GM21447 (cell line): ENCODE measurements around the gene TPRN.
"Not testable (repeated sequence)": the region's sequence is repeated elsewhere in the genome, so short reads cannot be mapped to it uniquely, and the experiment has no call there.

Experiments
- ATAC-seq: cut with Tn5 transposase; IDR thresholded peaks from one replicate; pipeline ENCODE4 v1.9.1; 2021; ENCODE audit not compliant: unreplicated experiment

The TPRN gene, protein sequence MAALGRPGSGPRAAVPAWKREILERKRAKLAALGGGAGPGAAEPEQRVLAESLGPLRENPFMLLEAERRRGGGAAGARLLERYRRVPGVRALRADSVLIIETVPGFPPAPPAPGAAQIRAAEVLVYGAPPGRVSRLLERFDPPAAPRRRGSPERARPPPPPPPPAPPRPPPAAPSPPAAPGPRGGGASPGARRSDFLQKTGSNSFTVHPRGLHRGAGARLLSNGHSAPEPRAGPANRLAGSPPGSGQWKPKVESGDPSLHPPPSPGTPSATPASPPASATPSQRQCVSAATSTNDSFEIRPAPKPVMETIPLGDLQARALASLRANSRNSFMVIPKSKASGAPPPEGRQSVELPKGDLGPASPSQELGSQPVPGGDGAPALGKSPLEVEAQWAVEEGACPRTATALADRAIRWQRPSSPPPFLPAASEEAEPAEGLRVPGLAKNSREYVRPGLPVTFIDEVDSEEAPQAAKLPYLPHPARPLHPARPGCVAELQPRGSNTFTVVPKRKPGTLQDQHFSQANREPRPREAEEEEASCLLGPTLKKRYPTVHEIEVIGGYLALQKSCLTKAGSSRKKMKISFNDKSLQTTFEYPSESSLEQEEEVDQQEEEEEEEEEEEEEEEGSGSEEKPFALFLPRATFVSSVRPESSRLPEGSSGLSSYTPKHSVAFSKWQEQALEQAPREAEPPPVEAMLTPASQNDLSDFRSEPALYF

DNA sequence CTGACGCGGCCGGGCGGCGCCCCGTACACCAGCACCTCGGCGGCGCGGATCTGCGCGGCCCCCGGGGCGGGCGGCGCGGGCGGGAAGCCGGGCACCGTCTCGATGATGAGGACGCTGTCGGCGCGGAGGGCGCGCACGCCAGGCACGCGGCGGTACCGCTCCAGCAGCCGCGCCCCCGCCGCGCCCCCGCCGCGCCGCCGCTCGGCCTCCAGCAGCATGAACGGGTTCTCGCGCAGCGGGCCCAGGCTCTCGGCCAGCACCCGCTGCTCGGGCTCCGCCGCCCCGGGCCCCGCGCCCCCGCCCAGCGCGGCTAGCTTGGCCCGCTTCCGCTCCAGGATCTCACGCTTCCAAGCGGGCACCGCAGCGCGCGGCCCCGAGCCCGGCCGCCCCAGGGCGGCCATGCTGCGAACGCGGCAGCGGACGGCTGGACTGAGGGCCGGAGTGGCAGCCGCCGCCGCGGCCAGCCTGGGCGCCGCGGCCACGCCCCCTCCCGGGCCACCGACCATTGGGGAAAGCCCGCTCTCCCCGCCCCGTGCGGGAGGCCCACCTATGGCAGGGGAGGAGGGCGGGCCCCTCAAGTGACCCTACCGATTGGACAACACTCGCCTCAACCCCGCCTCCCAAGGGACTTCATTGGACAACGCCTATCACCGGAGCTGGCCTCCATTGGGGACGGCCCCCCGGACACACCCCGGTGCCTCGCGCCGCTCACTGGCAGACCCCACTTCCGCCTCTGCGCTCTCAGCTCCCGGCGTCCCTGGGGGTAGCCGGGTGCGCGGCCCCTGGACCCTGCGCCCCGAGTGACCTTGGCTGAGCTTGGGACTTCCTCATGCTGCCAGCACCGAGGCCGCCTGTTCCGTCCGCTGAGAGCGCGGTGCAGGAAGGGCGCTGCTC lies at the start of gene TPRN:
TSS of gene TPRN (minus strand) at position 431 of the 894 bp plus-strand sequence. CDS start at position 401, 30 bp downstream.
- peak; percentile 90 for ATAC-seq

DNA sequence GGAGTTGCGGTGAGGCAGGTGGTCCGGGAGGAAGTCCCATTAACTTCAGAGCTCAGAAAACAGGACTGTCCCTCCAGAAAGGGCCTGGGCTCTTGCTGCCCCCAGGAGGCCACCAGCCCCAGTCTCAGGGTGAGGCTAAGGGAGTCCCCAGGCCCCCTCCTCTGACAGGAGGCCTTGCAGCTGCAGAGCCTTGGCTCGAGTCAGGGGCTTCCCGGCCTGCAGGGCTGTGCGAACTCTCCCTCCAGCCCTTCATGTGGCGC lies 47.3 kb upstream of the TPRN start:
- ATAC-seq, result no peak

DNA sequence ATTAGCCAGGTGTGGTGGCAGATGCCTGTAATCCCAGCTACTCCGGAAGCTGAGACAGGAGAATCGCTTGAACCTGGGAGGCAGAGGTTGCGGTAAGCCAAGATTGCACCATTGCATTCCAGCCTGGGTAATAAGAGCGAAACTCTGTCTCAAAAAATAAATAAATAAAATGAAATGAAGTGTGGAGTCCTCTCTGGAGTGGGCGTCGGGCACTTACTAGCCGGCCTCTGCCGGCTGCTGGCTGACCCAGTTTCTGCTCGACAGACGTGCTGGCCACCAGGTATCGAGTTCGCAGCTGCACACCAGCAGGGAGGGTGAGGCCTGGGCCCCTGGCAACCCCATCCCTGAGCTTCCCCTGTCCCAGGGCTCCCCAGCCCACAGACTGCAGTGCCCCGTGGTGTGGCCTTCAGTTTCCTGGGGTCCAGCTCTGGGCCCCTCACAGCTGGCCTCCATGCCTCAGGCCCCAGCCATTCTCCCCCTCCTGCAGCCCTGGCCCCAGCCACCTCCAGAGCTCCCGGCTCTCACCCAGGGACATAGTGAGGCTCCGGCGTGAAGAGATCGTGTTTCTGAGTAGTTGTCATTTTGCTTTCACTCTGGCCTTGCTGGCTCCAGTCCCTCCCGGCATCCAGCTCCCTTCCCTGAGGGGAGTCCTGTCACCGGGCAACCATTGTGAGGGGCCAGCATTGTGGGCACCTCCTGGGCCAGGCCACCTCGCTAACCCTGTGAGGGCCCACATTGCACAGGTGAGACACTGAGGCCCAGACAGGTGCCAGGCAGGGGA lies 46.8 kb upstream of the TPRN start:
- no peak for ATAC-seq

DNA sequence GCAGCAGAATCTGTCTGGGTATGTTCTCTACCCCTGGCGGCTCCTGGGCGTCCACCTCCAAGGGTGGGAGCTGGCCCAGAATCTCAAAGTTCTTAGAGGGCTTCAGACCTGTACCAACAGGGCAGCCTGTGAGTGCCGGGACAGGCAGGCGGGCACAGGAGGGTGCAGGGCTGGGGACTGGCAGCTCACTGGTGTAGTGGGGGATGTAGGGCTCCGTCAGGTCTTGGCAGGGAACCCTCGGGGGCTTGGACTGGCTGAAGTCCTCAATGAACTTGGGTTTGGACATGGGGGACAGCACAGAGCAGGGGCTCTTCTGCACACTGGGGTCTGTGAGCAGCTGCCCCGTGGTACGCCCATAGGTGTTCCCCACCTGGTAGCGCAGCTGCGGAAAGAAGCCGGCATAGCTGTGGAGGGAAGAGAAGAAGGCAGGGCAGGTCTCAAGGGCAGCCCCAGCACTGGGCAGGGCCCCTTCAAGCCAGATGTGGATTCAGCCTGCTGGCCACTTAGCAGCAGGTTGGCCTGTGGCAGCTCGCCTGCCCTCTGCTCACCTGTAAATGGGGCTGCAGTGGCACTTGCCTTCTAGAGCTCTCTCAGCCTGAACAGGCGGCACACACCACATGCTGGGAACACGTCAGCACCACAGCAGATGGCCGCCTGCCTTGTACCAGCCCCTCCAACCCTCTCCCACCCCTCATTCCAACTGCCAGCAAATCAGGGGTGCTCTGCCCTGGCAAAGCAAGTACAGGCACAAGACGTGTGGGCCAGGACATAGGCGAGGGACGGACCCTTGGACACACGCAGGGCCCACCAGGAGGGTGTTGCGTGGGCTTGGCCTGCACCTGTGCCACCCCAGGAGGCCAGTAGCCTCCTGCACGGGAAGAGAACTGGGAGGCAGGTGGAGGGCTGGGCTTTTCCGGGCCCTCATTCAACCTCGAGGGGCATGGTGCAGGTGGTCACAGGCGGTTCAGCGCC lies 45.2 kb upstream of the TPRN start:
- no peak for ATAC-seq

DNA sequence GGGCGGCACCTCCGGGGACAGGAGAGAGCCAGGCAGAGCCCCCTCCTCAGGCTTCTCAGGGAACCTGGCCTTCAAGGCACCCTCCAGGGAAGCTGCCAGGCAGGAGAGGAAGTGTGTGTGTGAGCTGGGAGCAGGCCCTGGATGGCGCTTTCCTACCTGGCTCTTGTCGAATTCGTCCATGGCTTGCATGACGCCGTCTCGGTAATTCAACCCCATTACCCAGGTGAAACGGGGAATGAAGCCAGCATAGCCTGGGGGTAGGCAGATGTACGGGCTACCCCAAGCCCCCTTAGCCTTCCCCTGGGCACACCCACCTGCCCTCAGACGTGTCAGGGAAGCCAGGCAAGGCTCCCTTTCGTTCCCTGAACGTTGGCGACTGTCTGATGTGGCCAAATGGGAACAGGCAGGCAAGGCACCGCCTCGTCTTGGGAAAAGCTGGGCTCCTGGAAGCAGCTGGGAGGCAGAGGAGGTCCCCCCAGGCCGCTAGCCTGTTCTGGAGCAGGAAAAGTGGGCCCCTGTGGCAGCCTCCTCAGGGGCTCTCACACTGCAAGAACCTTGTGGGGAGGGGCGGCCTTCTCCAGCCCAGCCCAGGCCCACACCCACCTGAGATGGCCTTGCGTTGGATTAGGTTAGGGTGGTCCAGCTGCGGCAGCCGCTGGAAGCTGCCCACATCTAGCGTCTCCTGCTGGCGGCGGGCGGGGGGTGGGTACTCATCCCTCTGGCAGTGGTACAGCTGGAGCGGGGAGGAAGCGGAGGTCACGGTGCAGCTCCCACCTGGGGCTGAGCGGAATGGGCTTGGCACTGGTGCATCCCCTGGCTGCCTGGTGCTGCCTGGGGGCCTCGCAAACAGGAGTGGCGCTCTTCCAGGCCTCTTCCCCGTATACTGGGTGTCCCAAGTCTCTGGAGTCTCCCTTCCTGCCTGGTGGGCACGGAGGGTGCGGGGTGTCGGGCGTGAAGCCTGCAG lies 44.2 kb upstream of the TPRN start:
- ATAC-seq, result no peak

DNA sequence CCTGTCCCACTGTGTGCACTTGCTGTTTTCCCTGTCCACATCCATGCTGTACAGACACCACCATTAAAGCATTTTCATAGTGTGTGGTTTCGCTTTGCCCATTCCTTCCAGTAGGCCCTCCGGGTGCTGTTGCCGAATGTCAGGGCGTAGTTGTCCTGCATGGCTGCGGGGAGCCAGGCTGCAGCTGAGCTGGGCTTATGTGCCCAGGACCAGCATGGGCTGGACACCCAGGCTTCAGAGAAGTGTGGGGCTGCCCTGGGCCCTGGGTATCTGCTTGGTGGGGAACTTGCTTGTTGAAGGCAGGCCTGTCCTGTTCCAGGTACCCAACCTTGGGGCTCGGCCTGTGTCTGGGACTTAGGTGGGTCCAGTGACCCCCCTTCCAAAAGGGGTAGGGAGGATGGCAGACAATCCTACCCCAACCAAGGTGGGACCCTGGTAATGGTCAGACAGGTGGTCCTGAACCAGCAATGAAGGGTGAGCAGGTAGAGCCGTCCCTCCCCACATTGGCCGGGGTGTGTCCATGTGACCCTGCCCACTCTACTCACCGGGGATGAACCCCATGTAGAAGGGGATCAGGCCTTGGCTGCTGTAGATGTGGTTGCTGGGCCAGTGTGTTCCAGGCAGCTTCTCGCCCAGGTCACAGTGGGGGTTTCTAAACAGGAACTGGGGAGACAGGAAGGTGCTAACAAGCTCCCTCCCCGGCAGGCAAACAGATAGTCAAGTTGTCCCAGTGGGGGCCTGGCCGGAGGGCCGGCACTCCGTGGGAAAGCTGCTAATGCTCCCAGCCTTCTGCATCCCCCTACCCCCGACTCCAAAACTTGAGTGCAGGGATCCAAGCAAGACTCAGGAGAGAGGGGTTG lies 43.3 kb upstream of the TPRN start:
- ATAC-seq, result no peak

DNA sequence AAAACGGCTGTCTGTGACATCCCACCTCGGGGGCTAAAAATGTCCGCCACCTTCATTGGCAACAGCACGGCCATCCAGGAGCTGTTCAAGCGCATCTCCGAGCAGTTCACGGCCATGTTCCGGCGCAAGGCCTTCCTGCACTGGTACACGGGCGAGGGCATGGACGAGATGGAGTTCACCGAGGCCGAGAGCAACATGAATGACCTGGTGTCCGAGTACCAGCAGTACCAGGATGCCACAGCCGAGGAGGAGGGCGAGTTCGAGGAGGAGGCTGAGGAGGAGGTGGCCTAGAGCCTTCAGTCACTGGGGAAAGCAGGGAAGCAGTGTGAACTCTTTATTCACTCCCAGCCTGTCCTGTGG lies 42.7 kb upstream of the TPRN start:
- ATAC-seq, result not testable (repeated sequence)

DNA sequence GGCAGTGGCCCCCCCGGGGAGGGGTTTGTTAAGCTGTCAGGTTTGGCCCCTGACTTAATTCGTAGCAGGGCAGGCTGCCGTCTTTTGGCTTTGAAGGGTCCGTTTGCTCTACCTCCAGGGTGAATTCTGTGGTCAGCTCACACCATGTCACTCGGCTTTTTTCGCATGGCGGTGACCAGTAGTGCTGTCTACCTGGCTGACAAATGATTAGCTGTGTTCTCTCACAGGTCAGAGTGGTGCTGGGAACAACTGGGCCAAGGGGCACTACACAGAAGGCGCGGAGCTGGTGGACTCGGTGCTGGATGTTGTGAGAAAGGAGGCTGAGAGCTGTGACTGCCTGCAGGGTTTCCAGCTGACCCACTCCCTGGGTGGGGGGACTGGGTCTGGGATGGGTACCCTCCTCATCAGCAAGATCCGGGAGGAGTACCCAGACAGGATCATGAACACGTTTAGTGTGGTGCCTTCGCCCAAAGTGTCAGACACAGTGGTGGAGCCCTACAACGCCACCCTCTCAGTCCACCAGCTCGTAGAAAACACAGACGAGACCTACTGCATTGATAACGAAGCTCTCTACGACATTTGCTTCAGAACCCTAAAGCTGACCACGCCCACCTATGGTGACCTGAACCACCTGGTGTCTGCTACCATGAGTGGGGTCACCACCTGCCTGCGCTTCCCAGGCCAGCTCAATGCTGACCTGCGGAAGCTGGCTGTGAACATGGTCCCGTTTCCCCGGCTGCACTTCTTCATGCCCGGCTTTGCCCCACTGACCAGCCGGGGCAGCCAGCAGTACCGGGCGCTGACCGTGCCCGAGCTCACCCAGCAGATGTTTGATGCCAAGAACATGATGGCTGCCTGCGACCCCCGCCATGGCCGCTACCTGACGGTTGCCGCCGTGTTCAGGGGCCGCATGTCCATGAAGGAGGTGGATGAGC lies 42.0 kb upstream of the TPRN start:
- ATAC-seq, result no peak

DNA sequence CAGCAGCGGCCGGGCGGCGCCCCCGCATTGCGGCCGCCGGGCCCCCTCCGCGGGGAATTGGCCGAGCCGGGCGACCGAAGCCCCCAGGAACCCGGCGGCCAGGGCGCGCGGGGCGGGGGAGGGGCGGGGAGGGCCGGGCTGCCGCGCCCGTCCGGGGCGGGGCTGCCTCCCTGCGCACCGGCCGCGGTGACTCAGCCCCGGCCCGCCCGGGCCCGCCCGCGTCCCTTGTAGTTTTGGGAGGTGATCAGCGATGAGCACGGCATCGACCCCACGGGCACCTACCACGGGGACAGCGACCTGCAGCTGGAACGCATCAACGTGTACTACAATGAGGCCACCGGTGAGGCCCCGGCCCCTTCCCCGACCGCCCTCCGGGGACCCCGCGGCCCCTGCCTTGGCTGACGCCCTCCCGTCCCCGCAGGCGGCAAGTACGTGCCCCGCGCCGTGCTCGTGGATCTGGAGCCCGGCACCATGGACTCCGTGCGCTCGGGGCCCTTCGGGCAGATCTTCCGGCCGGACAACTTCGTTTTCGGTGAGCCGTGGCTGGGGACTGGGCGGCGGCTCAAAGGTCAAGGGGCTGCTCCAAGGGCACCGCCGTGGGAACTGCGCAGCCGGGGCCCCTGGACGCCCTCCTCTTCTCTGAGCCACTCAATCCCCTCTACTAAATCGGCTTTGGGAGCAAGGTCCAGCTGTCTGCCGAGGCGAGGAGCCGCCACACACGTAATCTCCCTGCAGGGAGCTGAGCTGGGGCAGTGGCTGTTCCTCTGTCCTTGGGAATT lies 41.1 kb upstream of the TPRN start:
- ATAC-seq, result peak; percentile 4

DNA sequence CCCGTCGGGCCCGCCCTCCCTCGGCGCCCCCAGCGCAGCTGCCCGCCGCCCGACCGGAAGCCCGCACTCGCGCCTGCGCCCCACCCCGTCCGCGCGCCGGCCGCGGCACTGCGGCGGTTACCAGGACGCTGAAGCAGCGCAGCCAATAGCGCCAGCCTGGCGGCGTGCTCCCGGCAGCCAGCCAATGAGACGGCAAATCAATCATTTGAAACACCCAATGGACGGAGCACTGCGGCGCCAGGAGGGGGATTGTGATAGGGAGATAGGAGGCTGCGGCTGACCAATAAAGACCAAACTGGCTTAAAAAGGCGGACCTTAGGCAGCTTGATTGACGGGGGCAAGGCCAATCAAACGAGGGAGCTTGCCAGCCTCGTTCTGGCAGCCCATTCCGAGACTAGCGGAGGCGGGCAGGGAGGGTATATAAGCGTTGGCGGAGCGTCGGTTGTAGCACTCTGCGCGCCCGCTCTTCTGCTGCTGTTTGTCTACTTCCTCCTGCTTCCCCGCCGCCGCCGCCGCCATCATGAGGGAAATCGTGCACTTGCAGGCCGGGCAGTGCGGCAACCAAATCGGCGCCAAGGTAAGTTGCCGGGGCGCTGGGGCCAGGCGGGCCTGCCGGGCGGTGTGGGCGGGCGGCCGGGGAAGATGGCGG lies 40.4 kb upstream of the TPRN start, which contains the start of gene TUBB4B:
TSS of gene TUBB4B (plus strand) at position 447 of the 649 bp plus-strand sequence. CDS start at position 521, 74 bp downstream.
- ATAC-seq, result peak; percentile 73

DNA sequence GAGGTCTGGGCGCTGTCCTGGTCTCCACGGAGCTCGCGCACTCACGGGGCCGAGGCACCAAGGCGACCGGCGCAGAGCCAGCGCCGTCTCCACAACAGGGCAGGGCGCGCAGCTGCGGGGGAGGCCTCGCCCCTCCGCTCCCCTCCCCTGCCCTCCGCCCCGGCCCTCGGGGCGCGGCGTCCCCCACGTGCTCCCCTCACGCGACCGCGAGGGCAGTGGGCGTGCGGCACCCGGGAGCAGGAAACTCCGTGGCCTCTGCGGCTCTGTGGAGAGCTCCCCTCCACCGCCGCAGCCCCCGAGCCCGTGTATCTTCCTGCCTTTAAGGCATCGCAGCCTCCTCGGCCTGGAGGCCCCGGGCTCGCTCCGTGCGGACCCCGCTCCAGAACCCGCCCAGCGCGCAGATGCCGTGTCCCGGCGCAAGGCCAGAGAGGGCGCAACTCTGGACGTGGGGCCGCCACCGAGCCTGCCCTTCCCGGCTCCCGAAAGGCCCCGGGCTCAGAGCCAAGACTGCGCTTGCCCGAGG lies 39.8 kb upstream of the TPRN start:
- ATAC-seq, result peak; percentile 18

DNA sequence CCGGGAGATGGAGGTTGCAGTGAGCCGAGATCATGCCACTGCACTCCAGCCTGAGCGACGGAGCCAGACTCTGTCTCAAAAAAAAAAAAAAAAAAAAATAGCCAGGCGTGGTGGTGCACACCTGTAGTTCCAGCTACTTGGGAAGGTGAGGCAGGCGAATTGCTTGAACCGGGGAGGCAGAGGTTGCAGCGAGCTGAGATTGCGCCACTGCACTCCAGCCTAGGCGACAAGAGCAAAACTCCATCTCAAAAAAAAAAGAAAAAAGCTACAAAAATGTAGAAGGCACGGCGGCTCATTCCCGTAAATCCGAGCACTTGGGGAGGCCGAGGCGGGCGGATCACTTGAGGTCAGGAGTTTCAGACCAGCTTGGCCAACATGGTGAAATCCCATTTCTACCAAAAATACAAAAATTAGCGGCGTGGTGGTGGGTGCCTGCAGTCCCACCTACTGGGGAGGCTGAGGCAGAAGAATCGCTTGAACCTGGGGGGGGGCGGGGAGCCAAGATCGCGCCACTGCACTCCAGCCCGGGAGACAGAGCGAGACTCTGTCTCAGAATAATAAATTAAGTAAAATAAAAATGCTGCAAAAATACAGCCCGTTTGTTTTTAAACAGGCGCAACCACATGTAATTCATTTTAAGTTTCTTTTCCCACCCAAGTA lies 39.1 kb upstream of the TPRN start:
- ATAC-seq, result not testable (repeated sequence)

DNA sequence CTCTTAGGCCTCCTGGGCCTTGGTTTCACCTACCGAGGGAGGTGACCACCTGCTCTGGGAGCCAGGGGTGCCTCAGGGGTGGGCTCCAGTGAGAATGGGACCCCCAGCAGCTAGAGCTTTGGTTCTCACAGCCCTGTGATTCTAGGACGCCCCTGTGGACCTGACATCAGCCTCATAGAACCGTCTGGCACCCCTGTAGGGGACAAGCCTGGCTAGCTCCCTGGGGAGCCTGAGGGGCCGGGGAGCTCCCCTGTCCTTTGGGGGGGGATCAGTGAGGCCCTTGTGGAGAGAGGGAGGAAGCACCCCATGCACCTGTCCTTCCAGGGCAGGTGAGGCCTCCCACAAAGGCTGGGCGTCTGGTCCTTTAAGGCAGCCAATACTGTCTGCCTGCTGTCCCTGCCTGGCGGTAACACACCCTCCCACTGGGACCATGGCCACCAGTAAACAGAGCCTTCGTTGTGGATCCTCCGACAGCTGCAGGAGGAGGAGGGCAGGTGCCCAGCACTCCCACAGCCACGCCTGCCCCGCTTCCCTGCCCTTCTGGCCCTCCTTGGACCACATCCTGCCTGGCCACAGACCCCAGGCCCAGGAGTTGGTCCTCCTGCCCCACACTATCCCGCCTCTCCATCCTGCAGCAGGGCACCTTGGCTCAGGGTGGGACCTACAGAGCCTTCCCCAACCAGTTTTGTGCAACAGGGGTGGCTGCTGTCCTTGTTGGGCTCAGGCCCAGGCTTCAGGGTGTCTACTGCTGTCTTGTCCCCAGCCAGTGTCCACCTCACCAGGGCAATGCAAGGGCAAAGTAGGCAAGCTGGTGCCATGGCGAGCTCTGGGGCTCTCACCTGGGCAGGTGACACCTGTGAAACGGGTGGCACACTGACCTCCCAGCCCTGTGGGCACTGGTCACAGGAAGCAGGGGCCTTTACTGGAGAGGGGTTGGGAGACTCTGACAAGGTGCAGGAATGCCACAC lies 37.5 kb upstream of the TPRN start:
- no peak for ATAC-seq
